Measurements from ENCODE around the gene SP3. TPM values are rescaled to one million over a fixed set of nuclear protein-coding genes. Genes with fewer than 3 reads are reported as not detected.

SP3 gene
- total RNA-seq, 4 donors from 2014 or later: 41.9 to 101 (median 81.6) TPM

DNA sequence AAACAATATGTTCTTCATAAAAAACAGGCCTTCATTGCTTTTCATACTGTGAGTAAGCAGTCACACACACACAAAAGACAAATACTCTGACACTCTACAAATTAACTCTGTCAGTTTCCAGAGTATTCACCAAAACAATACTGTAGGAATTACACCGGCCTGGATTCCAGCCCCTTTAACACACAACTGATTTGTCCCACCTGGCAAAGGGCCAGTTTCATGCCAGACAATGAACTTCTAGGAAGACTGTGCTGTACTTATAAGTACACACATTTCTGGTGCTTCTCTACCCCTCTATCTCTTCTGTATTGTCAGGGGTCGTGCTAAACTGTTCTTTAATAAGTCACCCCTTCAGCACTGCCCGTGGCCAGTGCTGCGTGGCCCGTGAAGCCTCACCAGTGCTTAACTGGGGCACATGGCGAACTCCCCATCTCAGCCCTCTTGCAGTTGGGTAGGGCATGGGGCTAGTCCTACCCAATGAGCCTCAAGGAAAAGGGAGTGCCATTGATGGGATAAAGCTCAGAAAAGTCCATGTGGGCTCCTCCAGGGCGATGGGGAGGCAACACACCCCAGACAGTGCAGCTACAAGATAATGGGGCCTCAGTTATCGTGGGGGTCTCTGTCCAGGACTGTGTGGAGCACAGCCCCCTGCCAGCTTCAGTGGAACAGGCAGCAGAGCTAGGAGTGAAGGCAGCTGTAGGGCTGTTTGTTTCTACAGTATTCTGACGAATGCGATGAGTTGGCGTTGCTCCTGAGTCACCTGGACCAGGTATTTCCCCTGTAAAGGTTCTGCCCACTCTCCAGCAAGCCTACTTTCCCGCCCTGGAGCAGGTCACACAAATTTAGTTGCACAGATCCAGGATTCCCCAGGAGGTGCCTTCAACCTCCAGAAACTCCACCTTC is 99.0 kb downstream of the SP3 start:
- H3K4me1 ChIP-seq: no peaks in the 10 kb centered on the region
- DNase-seq: no peak
- TF ChIP-seq EP300 (IDR thresholded peaks at IDR 0.05; ENCODE audit: low read depth) (no peak), POLR2A (IDR thresholded peaks at IDR 0.05) (no peak), POLR2AphosphoS5 (IDR thresholded peaks at IDR 0.05) (no peak)
- TF ChIP-seq, protein P1, sequence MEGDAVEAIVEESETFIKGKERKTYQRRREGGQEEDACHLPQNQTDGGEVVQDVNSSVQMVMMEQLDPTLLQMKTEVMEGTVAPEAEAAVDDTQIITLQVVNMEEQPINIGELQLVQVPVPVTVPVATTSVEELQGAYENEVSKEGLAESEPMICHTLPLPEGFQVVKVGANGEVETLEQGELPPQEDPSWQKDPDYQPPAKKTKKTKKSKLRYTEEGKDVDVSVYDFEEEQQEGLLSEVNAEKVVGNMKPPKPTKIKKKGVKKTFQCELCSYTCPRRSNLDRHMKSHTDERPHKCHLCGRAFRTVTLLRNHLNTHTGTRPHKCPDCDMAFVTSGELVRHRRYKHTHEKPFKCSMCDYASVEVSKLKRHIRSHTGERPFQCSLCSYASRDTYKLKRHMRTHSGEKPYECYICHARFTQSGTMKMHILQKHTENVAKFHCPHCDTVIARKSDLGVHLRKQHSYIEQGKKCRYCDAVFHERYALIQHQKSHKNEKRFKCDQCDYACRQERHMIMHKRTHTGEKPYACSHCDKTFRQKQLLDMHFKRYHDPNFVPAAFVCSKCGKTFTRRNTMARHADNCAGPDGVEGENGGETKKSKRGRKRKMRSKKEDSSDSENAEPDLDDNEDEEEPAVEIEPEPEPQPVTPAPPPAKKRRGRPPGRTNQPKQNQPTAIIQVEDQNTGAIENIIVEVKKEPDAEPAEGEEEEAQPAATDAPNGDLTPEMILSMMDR (IDR thresholded peaks at IDR 0.05): no peak
- in situ Hi-C loops (cut with MboI; ENCODE audit: low pct_ligation_motif_present in 1 of 4, low pct_unique_long_range_greater_than_20kb in 1 of 4, low sequenced_read_pairs in 3 of 4): no loop called here
- no peak overlapping the region for H3K4me3 ChIP-seq
- 88% methylated on average over 12 of the region's 12 CpGs; no CpG with 5 or more reads in 1 of the 2 donors for WGBS, 2 donors (ENCODE audit: low coverage in 1 of 2)
- no peaks in the 10 kb centered on the region for H3K27me3 ChIP-seq
- no peaks in the 10 kb centered on the region for H3K36me3 ChIP-seq
- intact Hi-C loops (cut with DNase I; ENCODE audit: low total_unique reads): no loop called here
- H3K9me3 ChIP-seq: no peaks in the 10 kb centered on the region
- H3K27ac ChIP-seq: no peak overlapping the region

DNA sequence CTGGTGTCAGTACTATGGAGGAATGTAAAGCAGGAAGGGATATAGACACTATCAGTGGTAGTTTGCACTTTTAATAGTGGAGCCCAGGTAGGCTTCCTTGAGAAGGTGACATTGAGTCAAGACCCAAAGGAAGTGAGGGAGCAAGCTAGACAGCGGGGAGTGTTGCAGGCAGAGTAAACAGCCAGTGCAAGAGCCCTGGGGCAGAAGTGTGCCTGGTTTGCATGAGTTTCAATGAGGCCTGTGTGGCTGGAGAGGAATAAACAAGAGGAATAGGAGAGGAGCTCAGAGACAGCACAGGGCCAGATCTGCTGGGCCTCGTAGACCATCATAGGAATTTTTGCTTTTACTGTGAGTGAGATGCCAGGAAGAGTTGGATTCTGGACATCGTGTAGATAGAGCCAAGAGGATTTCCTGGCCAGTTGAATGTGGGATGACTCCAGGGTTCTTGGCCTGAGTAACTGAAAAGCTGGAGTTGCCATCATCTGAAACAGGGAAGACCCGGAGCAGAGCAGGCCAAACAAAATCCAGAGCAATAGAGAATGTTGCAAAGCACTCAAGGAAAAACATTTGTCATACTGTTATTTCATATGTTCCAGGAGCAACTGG is 102.5 kb downstream of the SP3 start:
- no peaks in the 10 kb centered on the region for H3K9me3 ChIP-seq
- no peaks in the 10 kb centered on the region for H3K4me1 ChIP-seq
- TF ChIP-seq POLR2A (IDR thresholded peaks at IDR 0.05) (no peak), EP300 (IDR thresholded peaks at IDR 0.05; ENCODE audit: low read depth) (no peak), POLR2AphosphoS5 (IDR thresholded peaks at IDR 0.05) (no peak)
- TF ChIP-seq, protein P1 (IDR thresholded peaks at IDR 0.05): no peak
- H3K27ac ChIP-seq: no peak overlapping the region
- in situ Hi-C loops (cut with MboI; ENCODE audit: low pct_ligation_motif_present in 1 of 4, low pct_unique_long_range_greater_than_20kb in 1 of 4, low sequenced_read_pairs in 3 of 4): no loop called here
- H3K4me3 ChIP-seq: no peak overlapping the region
- 69 to 70% methylated on average over 4 of the region's 4 CpGs for WGBS, 2 donors (ENCODE audit: low coverage in 1 of 2)
- DNase-seq: no peak
- intact Hi-C loops (cut with DNase I; ENCODE audit: low total_unique reads): no loop called here
- H3K36me3 ChIP-seq: no peaks in the 10 kb centered on the region
- H3K27me3 ChIP-seq: peaks cover 3% of the 10 kb centered on the region

GRCh38 chr2:173860566-173860965 is 104.6 kb downstream of the SP3 start:
- Histone ChIP-seq H3K4me1 (no peaks in the 10 kb centered on the region), H3K27me3 (peaks cover 3% of the 10 kb centered on the region), H3K27ac (no peak overlapping the region), H3K4me3 (no peak overlapping the region), H3K36me3 (no peaks in the 10 kb centered on the region), H3K9me3 (no peaks in the 10 kb centered on the region)
- 71 to 85% methylated on average over 2 to 6 of the region's 6 CpGs for WGBS, 2 donors (ENCODE audit: low coverage in 1 of 2)
- no peak for TF ChIP-seq EP300 (IDR thresholded peaks at IDR 0.05; ENCODE audit: low read depth)
- TF ChIP-seq, protein P1 (IDR thresholded peaks at IDR 0.05): no peak
- no peak for TF ChIP-seq POLR2AphosphoS5 (IDR thresholded peaks at IDR 0.05)
- no peak for TF ChIP-seq POLR2A (IDR thresholded peaks at IDR 0.05)
- intact Hi-C loops (cut with DNase I; ENCODE audit: low total_unique reads): no loop called here
- in situ Hi-C loops (cut with MboI; ENCODE audit: low pct_ligation_motif_present in 1 of 4, low pct_unique_long_range_greater_than_20kb in 1 of 4, low sequenced_read_pairs in 3 of 4): no loop called here
- no peak for DNase-seq

- no peak overlapping the region for H3K27ac ChIP-seq
- H3K4me1 ChIP-seq: no peaks in the 10 kb centered on the region
- H3K9me3 ChIP-seq: no peaks in the 10 kb centered on the region
- intact Hi-C loops (cut with DNase I; ENCODE audit: low total_unique reads) (no loop called here), in situ Hi-C loops (cut with MboI; ENCODE audit: low pct_ligation_motif_present in 1 of 4, low pct_unique_long_range_greater_than_20kb in 1 of 4, low sequenced_read_pairs in 3 of 4) (no loop called here)
- peaks cover 3% of the 10 kb centered on the region for H3K27me3 ChIP-seq
- TF ChIP-seq EP300 (IDR thresholded peaks at IDR 0.05; ENCODE audit: low read depth): no peak
- no peak for TF ChIP-seq POLR2AphosphoS5 (IDR thresholded peaks at IDR 0.05)
- TF ChIP-seq POLR2A (IDR thresholded peaks at IDR 0.05): no peak
- TF ChIP-seq, protein P1 (IDR thresholded peaks at IDR 0.05): no peak
- H3K36me3 ChIP-seq: no peaks in the 10 kb centered on the region
- no peak overlapping the region for H3K4me3 ChIP-seq
- 56% methylated on average over 2 of the region's 2 CpGs; no CpG with 5 or more reads in 1 of the 2 donors for WGBS, 2 donors (ENCODE audit: low coverage in 1 of 2)
- DNase-seq: no peak
These were observed 105.1 kb downstream of the SP3 start for GRCh38 chr2:173860082-173860481.

All from transverse colon (tissue), 4 donors.